ENCODE results near the gene CLCN4. TPM values are rescaled to one million over a fixed set of nuclear protein-coding genes. Genes with fewer than 3 reads are reported as not detected.

The CLCN4 gene
- total RNA-seq, 1 donor from 2014 or later: 13.8 TPM

GRCh38 chrX:10117864-10118377 is 38.9 kb upstream of the CLCN4 start:
- intact Hi-C loops (cut with DNase I): loop anchor here (10.0 kb wide), 1 partner anchor 103 kb away; no protein-coding TSS in a partner anchor
- DNase-seq (no peak), ATAC-seq (no peak)
- Histone ChIP-seq H3K4me1 (peaks cover 28% of the 10 kb centered on the region), H3K27ac (no peak overlapping the region), H3K9me3 (no peaks in the 10 kb centered on the region), H3K36me3 (peaks cover 16% of the 10 kb centered on the region), H3K4me3 (no peak overlapping the region), H3K27me3 (ENCODE audit: low read depth) (no peaks in the 10 kb centered on the region)
- TF ChIP-seq CTCF (IDR thresholded peaks at IDR 0.05): no peak

GRCh38 chrX:10118530-10118929 is 38.2 kb upstream of the CLCN4 start:
- intact Hi-C loops (cut with DNase I): loop anchor here (10.0 kb wide), 1 partner anchor 104 kb away; no protein-coding TSS in a partner anchor
- no peaks in the 10 kb centered on the region for H3K27me3 ChIP-seq (ENCODE audit: low read depth)

GRCh38 chrX:10119399-10119990 is 37.3 kb upstream of the CLCN4 start:
- no peaks in the 10 kb centered on the region for H3K9me3 ChIP-seq
- DNase-seq (no peak), ATAC-seq (peak; percentile 82 to 97)
- H3K27ac ChIP-seq: no peak overlapping the region
- H3K27me3 ChIP-seq (ENCODE audit: low read depth): no peaks in the 10 kb centered on the region
- intact Hi-C loops (cut with DNase I): loop anchor here (10.0 kb wide), 1 partner anchor 105 kb away; no protein-coding TSS in a partner anchor
- peak; percentile 96 for TF ChIP-seq CTCF (IDR thresholded peaks at IDR 0.05)
- H3K36me3 ChIP-seq: peaks cover 21% of the 10 kb centered on the region
- no peak overlapping the region for H3K4me3 ChIP-seq
- peaks cover 24% of the 10 kb centered on the region for H3K4me1 ChIP-seq

More at GRCh38 chrX:10118530-10118929, 38.2 kb upstream of the CLCN4 start:
- ATAC-seq (peak in 1 of 2 donors; percentile 6), DNase-seq (no peak)
- no peak for TF ChIP-seq CTCF (IDR thresholded peaks at IDR 0.05)
- peaks cover 24% of the 10 kb centered on the region for H3K4me1 ChIP-seq
- H3K9me3 ChIP-seq: no peaks in the 10 kb centered on the region
- no peak overlapping the region for H3K27ac ChIP-seq
- H3K4me3 ChIP-seq: no peak overlapping the region
- H3K36me3 ChIP-seq: peaks cover 16% of the 10 kb centered on the region

GRCh38 chrX:10120331-10120730 is 36.4 kb upstream of the CLCN4 start:
- no peak for TF ChIP-seq CTCF (IDR thresholded peaks at IDR 0.05)
- Histone ChIP-seq H3K27ac (no peak overlapping the region), H3K4me1 (peaks cover 24% of the 10 kb centered on the region), H3K27me3 (ENCODE audit: low read depth) (no peaks in the 10 kb centered on the region), H3K9me3 (no peaks in the 10 kb centered on the region), H3K36me3 (peaks cover 30% of the 10 kb centered on the region), H3K4me3 (no peak overlapping the region)
- no peak for DNase-seq
- ATAC-seq: no peak
- intact Hi-C loops (cut with DNase I): no loop called here

- ATAC-seq (peak in 1 of 2 donors; percentile 33), DNase-seq (no peak)
- Histone ChIP-seq H3K9me3 (no peaks in the 10 kb centered on the region), H3K36me3 (peaks cover 31% of the 10 kb centered on the region), H3K27me3 (ENCODE audit: low read depth) (no peaks in the 10 kb centered on the region), H3K4me3 (no peak overlapping the region), H3K27ac (no peak overlapping the region), H3K4me1 (peaks cover 24% of the 10 kb centered on the region)
- intact Hi-C loops (cut with DNase I): no loop called here
- TF ChIP-seq CTCF (IDR thresholded peaks at IDR 0.05): no peak
Observed at GRCh38 chrX:10120828-10121227, 35.9 kb upstream of the CLCN4 start.

Data from lower lobe of right lung (tissue), 2 donors.